HCT116 (cell line): Measurements from ENCODE around the gene CADPS. TPM values are rescaled to one million over a fixed set of nuclear protein-coding genes. Genes with fewer than 3 reads are reported as not detected.

Experiments used
- ATAC-seq: fragments of 200-7000 bp; cut with Tn5 transposase; 2 replicates; pipeline ENCODE4 v1.9.1; 2020; ENCODE audit warnings: mild to moderate bottlenecking, moderate library complexity
- BruUV-seq: library from RNA; stranded (reverse); fragments of 400-500 nt; replicated peaks from 2 replicates; lab custom pipeline; 2021; lab: Mats Ljungman, UMichigan
- CTCF ChIA-PET: fragments of 300-600 bp; sonication (Branson Sonifier 250); formaldehyde crosslinking; loops from one replicate; lab custom pipeline; 2021; ENCODE audit warnings: antibody characterized with exemption; lab: Charles Lee
- POLR2A ChIA-PET: fragments of 300-600, 350-600 bp; sonication (Branson Sonifier 250); formaldehyde crosslinking; loops from one replicate; lab custom pipeline; 2021; ENCODE audit warnings: antibody characterized with exemption; lab: Charles Lee
- RAD21 ChIA-PET, 2 experiments: fragments of 300-600 bp; sonication (Branson Sonifier 250); formaldehyde crosslinking; loops; one replicate each; lab custom pipeline; 2023; ENCODE audit warnings: low total read pairs in 2 of 2; ENCODE audit not compliant: uncharacterized antibody in 2 of 2, unreplicated experiment in 2 of 2, low non-redundant PET in 1 of 2; lab: Charles Lee
- DNase-seq: peaks from one replicate; pipeline ENCODE4 v3.0.0-alpha.2; 2010; ENCODE audit warnings: low read depth, low spot score
- H2AFZ ChIP-seq: fragments of 200-600 bp; shearing (Covaris generic), sonication (generic); 2 replicates; pipeline ENCODE4 v1.6.1; 2017; ENCODE audit warnings: low read depth, mixed run types, mixed read lengths, antibody characterized with exemption, low read length; ENCODE audit not compliant: poor library complexity, severe bottlenecking
- H3K27ac ChIP-seq: 2 replicates; pipeline ENCODE4 v1.5.1; 2012; ENCODE audit warnings: low read depth, low read length
- H3K27me3 ChIP-seq: fragments of 200-600 bp; sonication (generic); 2 replicates; pipeline ENCODE4 v1.6.1; 2016; ENCODE audit warnings: mixed run types, low read length, mixed read lengths; ENCODE audit not compliant: insufficient read depth
- H3K36me3 ChIP-seq, 2 experiments: fragments of 200-500 bp in 1 of 2; fragments of 200-600 bp in 1 of 2; sonication (Bioruptor generic) in 1 of 2; sonication (generic) in 1 of 2; 2 replicates each; pipeline versions ENCODE4 v1.5.1 to v1.6.1; 2014 to 2016; ENCODE audit warnings: low read length in 2 of 2, inconsistent platforms in 1 of 2, mixed read lengths in 1 of 2, mixed run types in 1 of 2; ENCODE audit not compliant: insufficient read depth in 2 of 2, control insufficient read depth in 1 of 2
- H3K4me1 ChIP-seq, 2 experiments: fragments of 200-600 bp in 1 of 2; sonication (generic) in 1 of 2; 2 replicates each; pipeline versions ENCODE4 v1.5.1 to v1.6.1; 2012 to 2017; ENCODE audit warnings: low read length in 2 of 2, inconsistent platforms in 1 of 2, mild to moderate bottlenecking in 1 of 2, mixed read lengths in 1 of 2, mixed run types in 1 of 2, moderate library complexity in 1 of 2; ENCODE audit not compliant: insufficient read depth in 2 of 2, control insufficient read depth in 1 of 2
- H3K4me2 ChIP-seq: fragments of 200-600 bp; sonication (generic); 2 replicates; pipeline ENCODE4 v1.6.1; 2017; ENCODE audit warnings: mixed run types, low read length, mixed read lengths
- H3K4me3 ChIP-seq, 2 experiments: fragments of 200-600 bp in 1 of 2; sonication (generic) in 1 of 2; replicated peaks in 1 of 2; 2 replicates each; pipeline ENCODE4 v1.5.1; 2011 to 2016; ENCODE audit warnings: low read length in 2 of 2, control low read depth in 1 of 2, low read depth in 1 of 2, mild to moderate bottlenecking in 1 of 2, mixed read lengths in 1 of 2, mixed run types in 1 of 2
- H3K79me2 ChIP-seq: fragments of 200-600 bp; sonication (generic); 2 replicates; pipeline ENCODE4 v1.6.1; 2017; ENCODE audit warnings: mild to moderate bottlenecking, mixed run types, low read length, moderate library complexity, mixed read lengths; ENCODE audit not compliant: insufficient read depth
- H3K9ac ChIP-seq: fragments of 200-600 bp; sonication (generic); 2 replicates; pipeline ENCODE4 v1.6.1; 2016; ENCODE audit warnings: low read length, mixed read lengths
- H3K9me2 ChIP-seq: fragments of 200-600 bp; sonication (generic), shearing (Covaris generic); 2 replicates; pipeline ENCODE4 v1.6.1; 2017; ENCODE audit warnings: mixed run types, mild to moderate bottlenecking, moderate library complexity; ENCODE audit not compliant: insufficient read depth
- H3K9me3 ChIP-seq, 2 experiments: fragments of 200-500 bp in 1 of 2; fragments of 200-600 bp in 1 of 2; sonication (Bioruptor generic) in 1 of 2; sonication (generic) in 1 of 2; 2 replicates each; pipeline ENCODE4 v1.6.1; 2014 to 2017; ENCODE audit warnings: low read length in 2 of 2, mixed read lengths in 2 of 2, inconsistent platforms in 1 of 2, low read depth in 1 of 2, mild to moderate bottlenecking in 1 of 2, mixed run types in 1 of 2, moderate library complexity in 1 of 2; ENCODE audit not compliant: control insufficient read depth in 1 of 2, insufficient read depth in 1 of 2
- H4K20me1 ChIP-seq: fragments of 200-600 bp; sonication (generic), shearing (Covaris generic); 2 replicates; pipeline ENCODE4 v1.6.1; 2017; ENCODE audit warnings: mixed run types, mild to moderate bottlenecking, moderate library complexity; ENCODE audit not compliant: insufficient read depth
- CEBPB ChIP-seq: IDR thresholded peaks from 2 replicates; pipeline ENCODE4 v1.6.1; 2012; ENCODE audit warnings: low read depth
- EGR1 ChIP-seq: IDR thresholded peaks from 2 replicates; pipeline ENCODE4 v1.6.1; 2012; ENCODE audit warnings: low read depth
- ELF1 ChIP-seq: IDR thresholded peaks from 2 replicates; pipeline ENCODE4 v1.6.1; 2012; ENCODE audit warnings: low read depth, borderline replicate concordance
- EZH2 ChIP-seq: fragments of 200-600 bp; sonication (generic); IDR thresholded peaks from 2 replicates; pipeline ENCODE4 v1.6.1; 2017; ENCODE audit warnings: antibody characterized with exemption, mixed run types
- EZH2phosphoT487 ChIP-seq: fragments of 200-600 bp; IDR thresholded peaks from 2 replicates; pipeline ENCODE4 v1.6.1; 2018; ENCODE audit warnings: antibody characterized with exemption, borderline replicate concordance
- FOSL1 ChIP-seq: IDR thresholded peaks from 2 replicates; pipeline ENCODE4 v1.6.1; 2012; ENCODE audit warnings: low read depth
- JUND ChIP-seq: IDR thresholded peaks from 2 replicates; pipeline ENCODE4 v1.6.1; 2012
- POLR2A ChIP-seq: IDR thresholded peaks from 2 replicates; pipeline ENCODE4 v1.7.0; 2011; ENCODE audit warnings: borderline replicate concordance; ENCODE audit not compliant: insufficient read depth, insufficient read length; ENCODE audit errors: extremely low read depth
- POLR2AphosphoS5 ChIP-seq: IDR thresholded peaks from 2 replicates; pipeline ENCODE4 v1.6.1; 2011; ENCODE audit warnings: mild to moderate bottlenecking, low read depth, low read length, moderate library complexity
- RAD21 ChIP-seq: IDR thresholded peaks from 2 replicates; pipeline ENCODE4 v1.6.1; 2012; ENCODE audit warnings: low read depth, mild to moderate bottlenecking
- SIN3A ChIP-seq: IDR thresholded peaks from 2 replicates; pipeline ENCODE4 v1.6.1; 2012; ENCODE audit warnings: low read depth
- SP1 ChIP-seq: IDR thresholded peaks from 2 replicates; pipeline ENCODE4 v1.6.1; 2012; ENCODE audit warnings: low read depth
- SRF ChIP-seq: IDR thresholded peaks from 2 replicates; pipeline ENCODE4 v1.6.1; 2012; ENCODE audit warnings: low read depth
- ZFX ChIP-seq: fragments of 450-650 bp; IDR thresholded peaks from 2 replicates; pipeline ENCODE4 v1.6.1; 2017
- ZNF274 ChIP-seq: fragments of 200-500 bp; sonication (Bioruptor generic); IDR thresholded peaks from 2 replicates; pipeline ENCODE4 v1.6.1; 2014; ENCODE audit warnings: mild to moderate bottlenecking, low read depth, low read length, inconsistent platforms
- intact Hi-C: fragments of 100-400 bp; cut with micrococcal nuclease; formaldehyde crosslinking; loops from 2 replicates; pipeline ENCODE4 v1.10.0; 2022
- total RNA-seq: library from RNA; stranded (reverse); gene quantifications from one replicate; pipeline ENCODE4 v1.2.1, GENCODE V29; 2021; ENCODE audit not compliant: unreplicated experiment
- TF ChIP-seq, protein P1 (sequence below), 3 experiments: fragments of 200-600 bp in 1 of 3; sonication (generic) in 1 of 3; IDR thresholded peaks in 2 of 3; conservative IDR thresholded peaks in 1 of 3; 2 replicates each; pipeline ENCODE4 v1.5.1; 2012 to 2017; ENCODE audit warnings: low read depth in 2 of 3, low read length in 2 of 3, antibody characterized with exemption in 1 of 3, borderline replicate concordance in 1 of 3, control low read depth in 1 of 3, mild to moderate bottlenecking in 1 of 3, mixed read lengths in 1 of 3, mixed run types in 1 of 3, moderate library complexity in 1 of 3; ENCODE audit not compliant: insufficient read depth in 1 of 3
- TF ChIP-seq, protein P2 (sequence below): IDR thresholded peaks from 2 replicates; pipeline ENCODE4 v1.6.1; 2012; ENCODE audit warnings: low read depth
- TF ChIP-seq, protein P3 (sequence below): IDR thresholded peaks from 2 replicates; pipeline ENCODE4 v1.6.1; 2012
- TF ChIP-seq, protein P4 (sequence below): IDR thresholded peaks from 2 replicates; pipeline ENCODE4 v1.6.1; 2012

Gene CADPS
- total RNA-seq, 1 experiment from 2014 or later: not detected

DNA sequence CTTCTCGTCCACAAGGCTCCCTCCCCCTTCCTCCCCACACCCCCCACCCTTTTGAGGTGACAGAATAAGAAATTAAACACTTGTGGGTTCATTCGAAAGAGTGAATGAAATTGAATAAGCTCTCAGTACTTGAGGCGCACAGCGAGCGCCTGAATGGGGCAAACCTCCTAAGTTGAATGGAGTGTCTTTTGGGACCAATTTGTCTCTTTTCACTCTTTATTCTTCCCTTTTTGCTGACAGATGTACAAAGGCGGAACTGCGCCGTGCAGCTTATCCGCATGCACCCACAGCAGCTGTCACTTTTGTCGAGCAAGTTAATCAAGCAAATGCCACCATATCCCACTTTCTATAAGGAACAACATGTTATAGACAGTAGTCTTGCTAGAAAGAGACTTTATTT is 454.0 kb downstream of the CADPS start:
- RAD21 ChIA-PET: no interaction called here

DNA sequence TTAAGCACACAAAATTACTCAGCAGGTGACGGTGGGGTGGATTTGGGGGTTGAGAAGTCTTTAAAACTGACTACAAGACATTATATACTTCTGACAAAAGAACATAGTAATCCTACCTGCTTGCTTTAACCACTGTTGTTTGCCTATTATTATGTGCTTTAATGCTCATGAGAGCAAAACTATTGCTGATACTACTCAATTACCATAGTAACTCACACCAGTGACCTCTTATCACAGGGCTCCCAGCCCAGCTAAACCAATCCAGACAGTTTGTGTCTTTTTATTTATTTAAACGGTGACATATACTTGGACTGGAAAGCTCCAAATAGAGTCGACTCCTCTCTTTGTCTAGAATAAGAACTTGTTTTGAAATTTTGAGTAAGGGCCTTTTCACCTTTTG is 459.1 kb downstream of the CADPS start:
- H2AFZ ChIP-seq: no peak overlapping the region
- TF ChIP-seq POLR2AphosphoS5 (no peak), EZH2phosphoT487 (no peak), SP1 (no peak), ELF1 (no peak), EGR1 (no peak), POLR2A (no peak), SIN3A (no peak), ZNF274 (no peak), RAD21 (no peak), FOSL1 (no peak), EZH2 (no peak), JUND (no peak), SRF (no peak), ZFX (no peak)
- TF ChIP-seq, protein P1, sequence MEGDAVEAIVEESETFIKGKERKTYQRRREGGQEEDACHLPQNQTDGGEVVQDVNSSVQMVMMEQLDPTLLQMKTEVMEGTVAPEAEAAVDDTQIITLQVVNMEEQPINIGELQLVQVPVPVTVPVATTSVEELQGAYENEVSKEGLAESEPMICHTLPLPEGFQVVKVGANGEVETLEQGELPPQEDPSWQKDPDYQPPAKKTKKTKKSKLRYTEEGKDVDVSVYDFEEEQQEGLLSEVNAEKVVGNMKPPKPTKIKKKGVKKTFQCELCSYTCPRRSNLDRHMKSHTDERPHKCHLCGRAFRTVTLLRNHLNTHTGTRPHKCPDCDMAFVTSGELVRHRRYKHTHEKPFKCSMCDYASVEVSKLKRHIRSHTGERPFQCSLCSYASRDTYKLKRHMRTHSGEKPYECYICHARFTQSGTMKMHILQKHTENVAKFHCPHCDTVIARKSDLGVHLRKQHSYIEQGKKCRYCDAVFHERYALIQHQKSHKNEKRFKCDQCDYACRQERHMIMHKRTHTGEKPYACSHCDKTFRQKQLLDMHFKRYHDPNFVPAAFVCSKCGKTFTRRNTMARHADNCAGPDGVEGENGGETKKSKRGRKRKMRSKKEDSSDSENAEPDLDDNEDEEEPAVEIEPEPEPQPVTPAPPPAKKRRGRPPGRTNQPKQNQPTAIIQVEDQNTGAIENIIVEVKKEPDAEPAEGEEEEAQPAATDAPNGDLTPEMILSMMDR (IDR thresholded peaks at IDR 0.05 in 2 of 3, conservative IDR thresholded peaks at IDR 0.05 in 1 of 3; ENCODE audit: borderline replicate concordance in 1 of 3, insufficient read depth in 1 of 3, low read depth in 2 of 3, low read length in 2 of 3): no peak
- TF ChIP-seq, protein P2, sequence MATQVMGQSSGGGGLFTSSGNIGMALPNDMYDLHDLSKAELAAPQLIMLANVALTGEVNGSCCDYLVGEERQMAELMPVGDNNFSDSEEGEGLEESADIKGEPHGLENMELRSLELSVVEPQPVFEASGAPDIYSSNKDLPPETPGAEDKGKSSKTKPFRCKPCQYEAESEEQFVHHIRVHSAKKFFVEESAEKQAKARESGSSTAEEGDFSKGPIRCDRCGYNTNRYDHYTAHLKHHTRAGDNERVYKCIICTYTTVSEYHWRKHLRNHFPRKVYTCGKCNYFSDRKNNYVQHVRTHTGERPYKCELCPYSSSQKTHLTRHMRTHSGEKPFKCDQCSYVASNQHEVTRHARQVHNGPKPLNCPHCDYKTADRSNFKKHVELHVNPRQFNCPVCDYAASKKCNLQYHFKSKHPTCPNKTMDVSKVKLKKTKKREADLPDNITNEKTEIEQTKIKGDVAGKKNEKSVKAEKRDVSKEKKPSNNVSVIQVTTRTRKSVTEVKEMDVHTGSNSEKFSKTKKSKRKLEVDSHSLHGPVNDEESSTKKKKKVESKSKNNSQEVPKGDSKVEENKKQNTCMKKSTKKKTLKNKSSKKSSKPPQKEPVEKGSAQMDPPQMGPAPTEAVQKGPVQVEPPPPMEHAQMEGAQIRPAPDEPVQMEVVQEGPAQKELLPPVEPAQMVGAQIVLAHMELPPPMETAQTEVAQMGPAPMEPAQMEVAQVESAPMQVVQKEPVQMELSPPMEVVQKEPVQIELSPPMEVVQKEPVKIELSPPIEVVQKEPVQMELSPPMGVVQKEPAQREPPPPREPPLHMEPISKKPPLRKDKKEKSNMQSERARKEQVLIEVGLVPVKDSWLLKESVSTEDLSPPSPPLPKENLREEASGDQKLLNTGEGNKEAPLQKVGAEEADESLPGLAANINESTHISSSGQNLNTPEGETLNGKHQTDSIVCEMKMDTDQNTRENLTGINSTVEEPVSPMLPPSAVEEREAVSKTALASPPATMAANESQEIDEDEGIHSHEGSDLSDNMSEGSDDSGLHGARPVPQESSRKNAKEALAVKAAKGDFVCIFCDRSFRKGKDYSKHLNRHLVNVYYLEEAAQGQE: no peak
- TF ChIP-seq, protein P3, sequence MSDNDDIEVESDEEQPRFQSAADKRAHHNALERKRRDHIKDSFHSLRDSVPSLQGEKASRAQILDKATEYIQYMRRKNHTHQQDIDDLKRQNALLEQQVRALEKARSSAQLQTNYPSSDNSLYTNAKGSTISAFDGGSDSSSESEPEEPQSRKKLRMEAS: no peak
- TF ChIP-seq, protein P4, sequence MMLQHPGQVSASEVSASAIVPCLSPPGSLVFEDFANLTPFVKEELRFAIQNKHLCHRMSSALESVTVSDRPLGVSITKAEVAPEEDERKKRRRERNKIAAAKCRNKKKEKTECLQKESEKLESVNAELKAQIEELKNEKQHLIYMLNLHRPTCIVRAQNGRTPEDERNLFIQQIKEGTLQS: no peak

More for the DNA sequence above, 454.0 kb downstream of the CADPS start:
- ATAC-seq (no peak), DNase-seq (no peak)
- no peaks in the 10 kb centered on the region for H3K4me1 ChIP-seq
- BruUV-seq: no TSS peak
- POLR2A ChIA-PET: no interaction called here
- H3K9ac ChIP-seq: no peak overlapping the region
- H4K20me1 ChIP-seq: no peaks in the 10 kb centered on the region
- H3K9me3 ChIP-seq: no peaks in the 10 kb centered on the region
- H3K4me3 ChIP-seq: no peak overlapping the region
- CTCF ChIA-PET: no interaction called here
- no peaks in the 10 kb centered on the region for H3K9me2 ChIP-seq
- intact Hi-C loops: no loop called here
- no peak overlapping the region for H2AFZ ChIP-seq
- no peak overlapping the region for H3K27ac ChIP-seq
- H3K4me2 ChIP-seq: no peak overlapping the region
- no peak for TF ChIP-seq CEBPB
- H3K36me3 ChIP-seq: no peaks in the 10 kb centered on the region
- no peaks in the 10 kb centered on the region for H3K79me2 ChIP-seq
- peaks cover 41% of the 10 kb centered on the region for H3K27me3 ChIP-seq

More for the DNA sequence above, 459.1 kb downstream of the CADPS start:
- ChIA-PET RAD21 (no interaction called here), POLR2A (no interaction called here), CTCF (no interaction called here)
- DNase-seq: no peak
- H3K4me3 ChIP-seq: no peak overlapping the region
- no peak for ATAC-seq
- H4K20me1 ChIP-seq: no peaks in the 10 kb centered on the region
- no peaks in the 10 kb centered on the region for H3K9me3 ChIP-seq
- peaks cover 55% of the 10 kb centered on the region for H3K27me3 ChIP-seq
- intact Hi-C loops: no loop called here
- no peak overlapping the region for H3K4me2 ChIP-seq
- no peaks in the 10 kb centered on the region for H3K4me1 ChIP-seq
- H3K9me2 ChIP-seq: no peaks in the 10 kb centered on the region
- H3K79me2 ChIP-seq: no peaks in the 10 kb centered on the region
- no peaks in the 10 kb centered on the region for H3K36me3 ChIP-seq
- H3K9ac ChIP-seq: no peak overlapping the region
- BruUV-seq: no TSS peak
- H3K27ac ChIP-seq: no peak overlapping the region
